Measurements from ENCODE around the gene PEAK1. TPM values are rescaled to one million over a fixed set of nuclear protein-coding genes. Genes with fewer than 3 reads are reported as not detected.

PEAK1 gene
- total and polyA plus RNA-seq, 2 experiments from 2014 or later, result 7.8 to 34.1 TPM

- Mint-ChIP-seq H3K27me3 (ENCODE audit: insufficient read depth, low read depth, poor library complexity) (peaks cover 2% of the 10 kb centered on the region), H3K27ac (no peak overlapping the region), H3K36me3 (ENCODE audit: low read depth) (no peaks in the 10 kb centered on the region), H3K4me1 (peaks cover 14% of the 10 kb centered on the region; the same call in 2 of the 3 replicates), H3K4me3 (no peak overlapping the region), H3K9me3 (no peaks in the 10 kb centered on the region)
- Histone ChIP-seq H2AFZ (no peak overlapping the region), H3K36me3 (ENCODE audit: insufficient read depth) (no peaks in the 10 kb centered on the region), H4K20me1 (replicated peaks; ENCODE audit: insufficient read depth) (no peaks in the 10 kb centered on the region; the same call in none of the 2 replicates), H3K4me1 (ENCODE audit: insufficient read depth) (no peaks in the 10 kb centered on the region), H3K4me2 (no peak overlapping the region), H3F3A (replicated peaks; ENCODE audit: low read depth) (no peaks in the 10 kb centered on the region), H3K79me2 (replicated peaks; ENCODE audit: insufficient read depth) (peaks cover 47% of the 10 kb centered on the region), H3K27ac (ENCODE audit: low read depth) (no peak overlapping the region), H3K4me3 (no peak overlapping the region), H3K9me2 (ENCODE audit: insufficient read depth) (no peaks in the 10 kb centered on the region), H3K27me3 (ENCODE audit: insufficient read depth) (no peaks in the 10 kb centered on the region)
- ATAC-seq (no peak), DNase-seq (ENCODE audit: low spot score) (no peak)
- no peak for TF ChIP-seq NANOG (IDR thresholded peaks at IDR 0.05; ENCODE audit: borderline replicate concordance)
- TF ChIP-seq STAT1 (IDR thresholded peaks at IDR 0.05; ENCODE audit: unreplicated experiment), result no peak
- TF ChIP-seq EZH2phosphoT487 (IDR thresholded peaks at IDR 0.05; ENCODE audit: unreplicated experiment), result no peak
- TF ChIP-seq, protein P1, sequence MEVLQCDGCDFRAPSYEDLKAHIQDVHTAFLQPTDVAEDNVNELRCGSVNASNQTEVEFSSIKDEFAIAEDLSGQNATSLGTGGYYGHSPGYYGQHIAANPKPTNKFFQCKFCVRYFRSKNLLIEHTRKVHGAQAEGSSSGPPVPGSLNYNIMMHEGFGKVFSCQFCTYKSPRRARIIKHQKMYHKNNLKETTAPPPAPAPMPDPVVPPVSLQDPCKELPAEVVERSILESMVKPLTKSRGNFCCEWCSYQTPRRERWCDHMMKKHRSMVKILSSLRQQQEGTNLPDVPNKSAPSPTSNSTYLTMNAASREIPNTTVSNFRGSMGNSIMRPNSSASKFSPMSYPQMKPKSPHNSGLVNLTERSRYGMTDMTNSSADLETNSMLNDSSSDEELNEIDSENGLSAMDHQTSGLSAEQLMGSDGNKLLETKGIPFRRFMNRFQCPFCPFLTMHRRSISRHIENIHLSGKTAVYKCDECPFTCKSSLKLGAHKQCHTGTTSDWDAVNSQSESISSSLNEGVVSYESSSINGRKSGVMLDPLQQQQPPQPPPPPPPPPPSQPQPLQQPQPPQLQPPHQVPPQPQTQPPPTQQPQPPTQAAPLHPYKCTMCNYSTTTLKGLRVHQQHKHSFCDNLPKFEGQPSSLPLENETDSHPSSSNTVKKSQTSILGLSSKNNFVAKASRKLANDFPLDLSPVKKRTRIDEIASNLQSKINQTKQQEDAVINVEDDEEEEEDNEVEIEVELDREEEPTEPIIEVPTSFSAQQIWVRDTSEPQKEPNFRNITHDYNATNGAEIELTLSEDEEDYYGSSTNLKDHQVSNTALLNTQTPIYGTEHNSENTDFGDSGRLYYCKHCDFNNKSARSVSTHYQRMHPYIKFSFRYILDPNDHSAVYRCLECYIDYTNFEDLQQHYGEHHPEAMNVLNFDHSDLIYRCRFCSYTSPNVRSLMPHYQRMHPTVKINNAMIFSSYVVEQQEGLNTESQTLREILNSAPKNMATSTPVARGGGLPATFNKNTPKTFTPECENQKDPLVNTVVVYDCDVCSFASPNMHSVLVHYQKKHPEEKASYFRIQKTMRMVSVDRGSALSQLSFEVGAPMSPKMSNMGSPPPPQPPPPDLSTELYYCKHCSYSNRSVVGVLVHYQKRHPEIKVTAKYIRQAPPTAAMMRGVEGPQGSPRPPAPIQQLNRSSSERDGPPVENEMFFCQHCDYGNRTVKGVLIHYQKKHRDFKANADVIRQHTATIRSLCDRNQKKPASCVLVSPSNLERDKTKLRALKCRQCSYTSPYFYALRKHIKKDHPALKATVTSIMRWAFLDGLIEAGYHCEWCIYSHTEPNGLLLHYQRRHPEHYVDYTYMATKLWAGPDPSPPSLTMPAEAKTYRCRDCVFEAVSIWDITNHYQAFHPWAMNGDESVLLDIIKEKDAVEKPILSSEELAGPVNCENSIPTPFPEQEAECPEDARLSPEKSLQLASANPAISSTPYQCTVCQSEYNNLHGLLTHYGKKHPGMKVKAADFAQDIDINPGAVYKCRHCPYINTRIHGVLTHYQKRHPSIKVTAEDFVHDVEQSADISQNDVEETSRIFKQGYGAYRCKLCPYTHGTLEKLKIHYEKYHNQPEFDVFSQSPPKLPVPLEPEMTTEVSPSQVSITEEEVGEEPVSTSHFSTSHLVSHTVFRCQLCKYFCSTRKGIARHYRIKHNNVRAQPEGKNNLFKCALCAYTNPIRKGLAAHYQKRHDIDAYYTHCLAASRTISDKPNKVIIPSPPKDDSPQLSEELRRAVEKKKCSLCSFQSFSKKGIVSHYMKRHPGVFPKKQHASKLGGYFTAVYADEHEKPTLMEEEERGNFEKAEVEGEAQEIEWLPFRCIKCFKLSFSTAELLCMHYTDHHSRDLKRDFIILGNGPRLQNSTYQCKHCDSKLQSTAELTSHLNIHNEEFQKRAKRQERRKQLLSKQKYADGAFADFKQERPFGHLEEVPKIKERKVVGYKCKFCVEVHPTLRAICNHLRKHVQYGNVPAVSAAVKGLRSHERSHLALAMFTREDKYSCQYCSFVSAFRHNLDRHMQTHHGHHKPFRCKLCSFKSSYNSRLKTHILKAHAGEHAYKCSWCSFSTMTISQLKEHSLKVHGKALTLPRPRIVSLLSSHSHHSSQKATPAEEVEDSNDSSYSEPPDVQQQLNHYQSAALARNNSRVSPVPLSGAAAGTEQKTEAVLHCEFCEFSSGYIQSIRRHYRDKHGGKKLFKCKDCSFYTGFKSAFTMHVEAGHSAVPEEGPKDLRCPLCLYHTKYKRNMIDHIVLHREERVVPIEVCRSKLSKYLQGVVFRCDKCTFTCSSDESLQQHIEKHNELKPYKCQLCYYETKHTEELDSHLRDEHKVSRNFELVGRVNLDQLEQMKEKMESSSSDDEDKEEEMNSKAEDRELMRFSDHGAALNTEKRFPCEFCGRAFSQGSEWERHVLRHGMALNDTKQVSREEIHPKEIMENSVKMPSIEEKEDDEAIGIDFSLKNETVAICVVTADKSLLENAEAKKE (CRISPR knock-in tag; IDR thresholded peaks at IDR 0.05), result no peak
Observed at GRCh38 chr15:77380033-77380432, 39.9 kb downstream of the PEAK1 start.

- no peak overlapping the region for H3K27ac Mint-ChIP-seq
- H3K27me3 ChIP-seq (ENCODE audit: insufficient read depth), result no peaks in the 10 kb centered on the region
- H3K9me2 ChIP-seq (ENCODE audit: insufficient read depth), result no peaks in the 10 kb centered on the region
- H3K4me1 Mint-ChIP-seq, result peaks cover 8% of the 10 kb centered on the region
- no peaks in the 10 kb centered on the region for H3K36me3 ChIP-seq (ENCODE audit: insufficient read depth)
- H2AFZ ChIP-seq, result no peak overlapping the region
- no peaks in the 10 kb centered on the region for H3K27me3 Mint-ChIP-seq (ENCODE audit: insufficient read depth, low read depth, poor library complexity)
- no peak overlapping the region for H3K27ac ChIP-seq (ENCODE audit: low read depth)
- no peak for DNase-seq (ENCODE audit: low spot score)
- no peaks in the 10 kb centered on the region; the same call in 2 of the 3 replicates for H3K36me3 Mint-ChIP-seq (ENCODE audit: low read depth)
- peaks cover 43% of the 10 kb centered on the region for H3K79me2 ChIP-seq (replicated peaks; ENCODE audit: insufficient read depth)
- no peaks in the 10 kb centered on the region for H3K9me3 Mint-ChIP-seq
- no peaks in the 10 kb centered on the region; the same call in none of the 2 replicates for H4K20me1 ChIP-seq (replicated peaks; ENCODE audit: insufficient read depth)
- no peak overlapping the region for H3K4me3 ChIP-seq
- ATAC-seq, result no peak
- no peaks in the 10 kb centered on the region for H3F3A ChIP-seq (replicated peaks; ENCODE audit: low read depth)
- no peak overlapping the region for H3K4me3 Mint-ChIP-seq
- no peak overlapping the region for H3K4me2 ChIP-seq
- no peaks in the 10 kb centered on the region for H3K4me1 ChIP-seq (ENCODE audit: insufficient read depth)
- TF ChIP-seq, protein P2, sequence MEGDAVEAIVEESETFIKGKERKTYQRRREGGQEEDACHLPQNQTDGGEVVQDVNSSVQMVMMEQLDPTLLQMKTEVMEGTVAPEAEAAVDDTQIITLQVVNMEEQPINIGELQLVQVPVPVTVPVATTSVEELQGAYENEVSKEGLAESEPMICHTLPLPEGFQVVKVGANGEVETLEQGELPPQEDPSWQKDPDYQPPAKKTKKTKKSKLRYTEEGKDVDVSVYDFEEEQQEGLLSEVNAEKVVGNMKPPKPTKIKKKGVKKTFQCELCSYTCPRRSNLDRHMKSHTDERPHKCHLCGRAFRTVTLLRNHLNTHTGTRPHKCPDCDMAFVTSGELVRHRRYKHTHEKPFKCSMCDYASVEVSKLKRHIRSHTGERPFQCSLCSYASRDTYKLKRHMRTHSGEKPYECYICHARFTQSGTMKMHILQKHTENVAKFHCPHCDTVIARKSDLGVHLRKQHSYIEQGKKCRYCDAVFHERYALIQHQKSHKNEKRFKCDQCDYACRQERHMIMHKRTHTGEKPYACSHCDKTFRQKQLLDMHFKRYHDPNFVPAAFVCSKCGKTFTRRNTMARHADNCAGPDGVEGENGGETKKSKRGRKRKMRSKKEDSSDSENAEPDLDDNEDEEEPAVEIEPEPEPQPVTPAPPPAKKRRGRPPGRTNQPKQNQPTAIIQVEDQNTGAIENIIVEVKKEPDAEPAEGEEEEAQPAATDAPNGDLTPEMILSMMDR (conservative IDR thresholded peaks at IDR 0.05; ENCODE audit: low read depth in 2 of 2), result no peak
- TF ChIP-seq JUNB (IDR thresholded peaks at IDR 0.05; ENCODE audit: unreplicated experiment) (no peak), CREB1 (CRISPR knock-in tag; IDR thresholded peaks at IDR 0.05; ENCODE audit: low read depth) (no peak), NANOG (IDR thresholded peaks at IDR 0.05; ENCODE audit: borderline replicate concordance) (no peak), ZNF114 (CRISPR knock-in tag; IDR thresholded peaks at IDR 0.05) (no peak), EZH2phosphoT487 (IDR thresholded peaks at IDR 0.05; ENCODE audit: unreplicated experiment) (no peak), STAT1 (IDR thresholded peaks at IDR 0.05; ENCODE audit: unreplicated experiment) (no peak)
- TF ChIP-seq, protein P3, sequence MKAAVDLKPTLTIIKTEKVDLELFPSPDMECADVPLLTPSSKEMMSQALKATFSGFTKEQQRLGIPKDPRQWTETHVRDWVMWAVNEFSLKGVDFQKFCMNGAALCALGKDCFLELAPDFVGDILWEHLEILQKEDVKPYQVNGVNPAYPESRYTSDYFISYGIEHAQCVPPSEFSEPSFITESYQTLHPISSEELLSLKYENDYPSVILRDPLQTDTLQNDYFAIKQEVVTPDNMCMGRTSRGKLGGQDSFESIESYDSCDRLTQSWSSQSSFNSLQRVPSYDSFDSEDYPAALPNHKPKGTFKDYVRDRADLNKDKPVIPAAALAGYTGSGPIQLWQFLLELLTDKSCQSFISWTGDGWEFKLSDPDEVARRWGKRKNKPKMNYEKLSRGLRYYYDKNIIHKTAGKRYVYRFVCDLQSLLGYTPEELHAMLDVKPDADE (IDR thresholded peaks at IDR 0.05), result no peak
Observed at GRCh38 chr15:77376770-77377169, 43.1 kb downstream of the PEAK1 start.
